OCI-LY1 (cell line): ENCODE data around the gene MPZL3.

ENCODE experiments used
- CTCF ChIP-seq: fragments of 200-600 bp; sonication (generic), shearing (Covaris generic); IDR thresholded peaks from 2 replicates; pipeline ENCODE4 v1.5.1; 2017; ENCODE audit warnings: mild to moderate bottlenecking, antibody characterized with exemption, low read length, moderate library complexity, mixed read lengths
- EZH2 ChIP-seq: fragments of 200-600 bp; sonication (generic), shearing (Covaris generic); IDR thresholded peaks from 2 replicates; pipeline ENCODE4 v1.8.0; 2017; ENCODE audit warnings: borderline replicate concordance, mixed run types, mild to moderate bottlenecking, antibody characterized with exemption, low read length, moderate library complexity, mixed read lengths

GRCh38 chr11:118230088-118230487, 22.1 kb downstream of the MPZL3 start:
- no peak for TF ChIP-seq CTCF
- TF ChIP-seq EZH2, result no peak
